ENCODE data around the gene FKBP14. TPM values are rescaled to one million over a fixed set of nuclear protein-coding genes. Genes with fewer than 3 reads are reported as not detected.

FKBP14 gene
- total RNA-seq, 1 donor from 2014 or later, result 7.3 TPM

- H3K27me3 ChIP-seq, result no peaks in the 10 kb centered on the region
- no peak overlapping the region for H3K27ac ChIP-seq
- intact Hi-C loops (cut with DNase I), result no loop called here
- no peaks in the 10 kb centered on the region for H3K9me3 ChIP-seq
- DNase-seq (ENCODE audit: low spot score in 2 of 2), result no peak
- H3K4me1 ChIP-seq, result no peaks in the 10 kb centered on the region
- TF ChIP-seq CTCF (IDR thresholded peaks at IDR 0.05), result no peak
- H3K4me3 ChIP-seq, result no peak overlapping the region
- H3K36me3 ChIP-seq, result peaks cover 17 to 18% of the 10 kb centered on the region in 2 donors
Measured at GRCh38 chr7:30057741-30058140, 31.2 kb upstream of the FKBP14 start.

GRCh38 chr7:30053068-30053467 lies 26.6 kb upstream of the FKBP14 start:
- TF ChIP-seq CTCF (IDR thresholded peaks at IDR 0.05), result no peak
- H3K36me3 ChIP-seq, result peaks cover 25 to 40% of the 10 kb centered on the region in 2 donors
- intact Hi-C loops (cut with DNase I), result no loop called here

GRCh38 chr7:30049173-30049572 lies 22.7 kb upstream of the FKBP14 start:
- DNase-seq (ENCODE audit: low spot score in 2 of 2), result no peak
- no peak overlapping the region for H3K4me3 ChIP-seq
- peaks cover 19 to 49% of the 10 kb centered on the region in 2 donors for H3K36me3 ChIP-seq
- H3K9me3 ChIP-seq, result no peaks in the 10 kb centered on the region
- intact Hi-C loops (cut with DNase I), result no loop called here
- no peaks in the 10 kb centered on the region for H3K4me1 ChIP-seq
- no peak for TF ChIP-seq CTCF (IDR thresholded peaks at IDR 0.05)
- H3K27me3 ChIP-seq, result no peaks in the 10 kb centered on the region
- H3K27ac ChIP-seq, result no peak overlapping the region

More at GRCh38 chr7:30053068-30053467, 26.6 kb upstream of the FKBP14 start:
- DNase-seq (ENCODE audit: low spot score in 2 of 2), result no peak
- Histone ChIP-seq H3K27ac (no peak overlapping the region), H3K9me3 (no peaks in the 10 kb centered on the region), H3K4me1 (no peaks in the 10 kb centered on the region), H3K27me3 (no peaks in the 10 kb centered on the region), H3K4me3 (no peak overlapping the region)

- DNase-seq (ENCODE audit: low spot score in 2 of 2), result no peak
- TF ChIP-seq CTCF (IDR thresholded peaks at IDR 0.05), result no peak
- Histone ChIP-seq H3K9me3 (no peaks in the 10 kb centered on the region), H3K4me1 (no peaks in the 10 kb centered on the region), H3K27me3 (no peaks in the 10 kb centered on the region), H3K27ac (no peak overlapping the region), H3K4me3 (no peak overlapping the region), H3K36me3 (peaks cover 15 to 49% of the 10 kb centered on the region in 2 donors)
- intact Hi-C loops (cut with DNase I), result no loop called here
Measured at GRCh38 chr7:30048582-30048981, 22.1 kb upstream of the FKBP14 start.

- no peak for TF ChIP-seq CTCF (IDR thresholded peaks at IDR 0.05)
- Histone ChIP-seq H3K36me3 (peaks cover 12 to 47% of the 10 kb centered on the region in 2 donors), H3K9me3 (no peaks in the 10 kb centered on the region), H3K4me3 (no peak overlapping the region), H3K27ac (no peak overlapping the region), H3K27me3 (no peaks in the 10 kb centered on the region), H3K4me1 (no peaks in the 10 kb centered on the region)
- no peak for DNase-seq (ENCODE audit: low spot score in 2 of 2)
- intact Hi-C loops (cut with DNase I), result no loop called here
Measured at GRCh38 chr7:30047124-30047523, 20.6 kb upstream of the FKBP14 start.
